HG03571 (cell line): ENCODE results near the gene FAM168A.

Experiments
- ATAC-seq: cut with Tn5 transposase; IDR thresholded peaks from one replicate; pipeline ENCODE4 v1.9.1; 2021; ENCODE audit not compliant: unreplicated experiment

FAM168A gene

DNA sequence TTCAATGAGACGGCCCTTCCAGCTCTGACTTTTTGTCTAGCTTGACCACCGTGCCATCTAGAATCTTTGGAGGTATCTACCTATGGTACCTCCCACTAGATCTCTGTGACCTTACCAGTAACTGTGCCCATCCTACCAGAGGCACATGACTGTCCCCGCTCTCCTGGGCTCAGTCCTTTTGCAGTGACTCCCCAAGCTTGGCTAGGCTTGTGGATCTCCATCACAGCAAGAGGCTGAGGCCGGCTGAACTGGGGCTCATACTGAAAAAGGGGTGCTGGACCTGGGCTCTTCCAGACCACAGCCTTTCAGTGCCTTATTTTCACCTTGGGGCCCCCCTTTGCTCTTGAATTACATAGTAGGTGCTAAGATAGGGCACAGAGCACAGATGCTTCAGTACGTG is 194.4 kb downstream of the FAM168A start:
- ATAC-seq, result no peak

DNA sequence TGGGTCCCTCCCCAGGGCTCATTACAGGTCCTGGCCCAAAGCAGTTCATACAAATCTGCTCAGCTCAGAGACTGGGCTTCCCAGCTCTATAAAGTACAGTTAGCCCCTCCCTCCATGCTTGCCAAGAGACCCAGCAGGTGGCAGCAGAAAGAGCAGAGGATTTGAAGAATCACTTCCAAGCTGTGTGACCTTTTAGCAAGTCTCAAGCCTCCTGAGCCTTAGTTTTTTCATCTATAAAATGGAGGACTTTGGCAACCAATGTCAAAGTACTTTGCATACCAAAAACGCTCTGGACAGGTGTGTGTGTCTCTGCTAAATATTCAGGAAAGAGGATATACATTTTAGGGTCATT is 195.1 kb downstream of the FAM168A start:
- no peak for ATAC-seq

DNA sequence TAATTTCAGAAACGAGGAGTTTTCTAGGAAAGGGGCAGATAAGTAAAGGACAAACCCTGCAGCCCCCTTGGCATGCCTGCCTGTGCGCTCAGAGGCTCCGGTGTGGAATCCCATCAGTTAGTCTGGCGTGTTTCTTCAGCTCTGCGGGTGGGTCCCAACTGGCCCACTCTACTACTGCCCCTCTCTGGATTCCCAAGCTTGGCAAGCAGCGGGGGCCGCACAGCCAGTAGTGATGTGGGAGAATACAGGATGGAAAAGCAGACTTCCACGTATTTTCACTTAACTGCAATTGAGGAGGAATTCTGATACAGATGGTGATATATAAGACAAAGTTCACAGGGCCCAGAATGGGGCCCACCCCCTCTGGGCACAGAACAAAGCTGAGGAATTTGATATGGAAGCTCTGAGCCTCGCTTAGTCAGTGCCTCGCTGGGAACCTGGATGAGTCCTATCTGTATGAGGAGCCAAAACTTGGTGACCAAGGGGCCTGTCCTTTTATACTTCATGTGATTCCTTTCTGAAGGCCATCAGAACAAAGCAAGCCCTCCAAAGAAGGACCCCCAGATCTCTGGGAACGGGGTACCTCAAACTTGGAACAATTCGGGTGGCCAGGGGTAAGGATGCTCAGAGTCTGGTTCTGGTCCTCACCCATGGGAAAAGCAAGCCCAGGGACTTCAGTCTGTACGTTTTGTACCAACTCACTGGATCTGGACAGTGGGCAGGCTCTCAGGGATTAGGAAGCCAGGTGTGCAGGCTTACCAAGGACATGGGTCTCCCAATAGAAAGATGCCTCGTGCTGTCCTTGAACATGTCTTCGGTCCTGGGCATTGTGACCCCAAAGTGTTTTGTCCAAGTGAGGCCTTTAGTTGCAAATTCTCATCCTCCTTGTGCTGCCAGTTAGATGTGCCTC is 195.7 kb downstream of the FAM168A start:
- no peak for ATAC-seq

DNA sequence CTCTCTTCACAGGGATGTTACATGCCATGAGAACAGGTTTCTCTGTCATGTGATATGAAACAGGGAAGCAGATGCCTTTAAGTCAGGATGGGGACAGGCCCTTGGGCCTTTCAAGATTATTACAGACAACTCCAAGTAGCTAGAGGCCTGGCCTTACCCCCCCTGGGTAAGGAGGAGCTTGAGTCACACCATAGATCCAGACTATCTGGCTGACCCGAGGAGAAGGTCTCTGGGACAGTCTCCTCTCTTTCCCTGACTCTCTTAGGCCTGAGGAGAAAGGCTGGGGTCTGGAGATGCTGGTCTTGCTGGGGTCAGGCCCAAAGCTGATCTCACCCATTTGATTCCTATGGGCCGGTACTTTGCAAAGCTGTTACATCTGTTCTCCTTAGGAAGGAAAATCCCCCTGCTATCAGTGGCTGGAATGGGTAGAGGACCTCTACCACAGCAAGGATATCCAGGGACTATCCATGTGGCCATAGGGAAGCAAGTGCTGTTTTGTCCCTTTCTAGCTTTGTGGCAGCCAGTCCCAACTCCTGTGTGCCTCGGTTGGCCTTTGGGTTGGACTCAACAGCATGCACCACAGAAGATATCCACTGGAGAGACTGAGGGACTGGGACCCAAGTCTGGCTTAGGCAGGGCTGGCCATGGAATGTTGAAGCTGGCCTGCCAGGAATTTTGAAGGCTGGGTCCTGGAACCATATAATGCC is 196.5 kb downstream of the FAM168A start:
- ATAC-seq, result no peak

DNA sequence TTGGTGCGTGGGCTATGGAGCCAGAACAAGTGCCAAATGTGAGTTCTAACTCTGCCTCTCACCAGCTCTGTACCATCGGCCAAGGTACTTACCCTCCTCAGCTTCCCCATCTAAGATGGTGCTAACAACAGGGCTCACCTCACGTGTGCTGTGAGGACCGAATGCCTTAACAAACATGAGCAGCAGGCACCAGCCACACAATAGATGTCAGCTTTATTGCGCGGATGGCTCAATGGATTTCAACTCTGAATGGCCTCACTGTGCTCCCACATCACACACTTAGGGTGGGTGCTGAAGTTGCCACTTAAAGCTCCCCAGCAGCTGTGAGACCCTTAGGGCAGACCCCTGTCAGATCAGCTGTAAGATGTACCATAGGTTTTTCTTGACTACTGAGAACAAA is 197.6 kb downstream of the FAM168A start:
- no peak for ATAC-seq

DNA sequence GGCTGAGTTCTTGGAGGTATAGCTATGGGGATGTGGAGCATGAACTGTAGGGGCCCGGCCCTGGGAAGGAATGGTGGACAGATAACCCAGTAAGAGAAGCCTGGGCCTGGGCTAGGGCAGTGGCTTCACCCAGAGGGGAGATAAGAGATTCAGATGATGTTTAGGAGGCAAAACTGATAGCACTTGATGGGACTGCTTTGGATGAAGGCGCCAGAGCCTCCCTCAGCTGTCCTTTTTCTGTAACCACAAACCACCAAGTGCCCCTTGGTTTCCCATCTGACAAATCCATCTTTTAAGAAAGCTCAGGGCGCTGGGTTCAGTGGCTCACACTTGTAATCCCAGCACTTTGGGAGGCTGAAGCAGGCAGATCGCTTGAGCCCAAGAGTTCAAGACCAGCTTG is 198.3 kb downstream of the FAM168A start:
- no peak for ATAC-seq

DNA sequence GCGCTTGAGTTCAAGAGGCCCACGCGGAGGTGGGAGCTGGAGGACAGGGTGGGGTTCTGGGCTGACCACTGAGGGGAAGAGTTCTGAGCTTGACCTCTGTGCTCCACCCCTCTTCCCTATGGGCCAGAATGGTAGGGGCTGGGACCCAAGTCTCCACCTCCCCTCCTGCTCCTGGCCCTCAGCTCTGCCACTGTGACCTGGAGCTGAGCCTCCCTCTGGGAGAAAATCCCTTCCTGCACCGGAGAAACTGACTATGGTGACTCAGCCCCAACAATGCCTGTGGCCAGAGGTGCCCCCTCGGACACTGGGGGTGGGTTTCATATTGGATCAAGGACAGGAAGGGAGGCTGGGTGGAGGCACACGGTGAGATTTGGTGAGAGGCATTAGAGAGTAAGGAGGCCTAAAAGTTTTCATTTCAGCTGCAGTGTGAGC is 198.7 kb downstream of the FAM168A start:
- no peak for ATAC-seq

DNA sequence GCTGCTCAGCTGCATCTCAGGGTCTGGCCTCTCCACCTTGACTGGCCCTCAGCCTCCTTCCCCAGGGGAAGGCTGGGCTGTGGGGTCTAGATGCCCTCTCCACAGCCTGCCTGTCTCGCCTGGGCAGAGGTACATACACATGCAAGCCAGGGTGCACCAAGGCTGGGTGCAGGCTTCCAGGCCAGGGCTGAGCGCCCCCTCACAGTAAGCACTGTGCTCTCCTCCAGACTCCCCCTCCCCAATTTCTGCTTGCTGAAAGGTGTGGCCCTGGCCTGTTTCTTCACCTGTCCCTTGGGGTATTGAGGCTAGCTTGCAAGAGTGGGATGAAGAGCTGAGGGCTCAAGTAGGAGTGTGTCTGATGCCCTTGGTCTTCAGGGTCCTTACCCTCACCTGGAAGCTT is 199.2 kb downstream of the FAM168A start:
- ATAC-seq, result no peak

DNA sequence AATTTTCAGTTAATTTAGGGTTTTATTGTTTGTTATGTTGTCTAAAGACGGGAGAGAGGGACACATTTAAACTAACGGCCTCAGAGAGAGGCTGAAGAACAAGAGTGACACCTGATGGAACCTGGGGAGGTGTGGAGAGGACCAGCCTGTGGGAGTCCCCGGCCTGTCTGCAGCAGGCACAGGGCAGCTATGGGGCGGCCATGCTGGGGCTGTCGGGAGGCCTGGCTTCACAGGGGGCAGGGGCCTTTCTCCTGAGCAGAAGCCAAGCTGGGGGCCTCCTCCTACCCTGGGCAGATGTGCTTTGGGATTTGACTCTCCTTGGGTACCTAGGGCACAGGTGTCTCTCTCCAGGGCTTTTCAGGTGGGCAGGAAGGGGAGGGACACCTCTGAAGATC is 199.8 kb downstream of the FAM168A start:
- no peak for ATAC-seq

DNA sequence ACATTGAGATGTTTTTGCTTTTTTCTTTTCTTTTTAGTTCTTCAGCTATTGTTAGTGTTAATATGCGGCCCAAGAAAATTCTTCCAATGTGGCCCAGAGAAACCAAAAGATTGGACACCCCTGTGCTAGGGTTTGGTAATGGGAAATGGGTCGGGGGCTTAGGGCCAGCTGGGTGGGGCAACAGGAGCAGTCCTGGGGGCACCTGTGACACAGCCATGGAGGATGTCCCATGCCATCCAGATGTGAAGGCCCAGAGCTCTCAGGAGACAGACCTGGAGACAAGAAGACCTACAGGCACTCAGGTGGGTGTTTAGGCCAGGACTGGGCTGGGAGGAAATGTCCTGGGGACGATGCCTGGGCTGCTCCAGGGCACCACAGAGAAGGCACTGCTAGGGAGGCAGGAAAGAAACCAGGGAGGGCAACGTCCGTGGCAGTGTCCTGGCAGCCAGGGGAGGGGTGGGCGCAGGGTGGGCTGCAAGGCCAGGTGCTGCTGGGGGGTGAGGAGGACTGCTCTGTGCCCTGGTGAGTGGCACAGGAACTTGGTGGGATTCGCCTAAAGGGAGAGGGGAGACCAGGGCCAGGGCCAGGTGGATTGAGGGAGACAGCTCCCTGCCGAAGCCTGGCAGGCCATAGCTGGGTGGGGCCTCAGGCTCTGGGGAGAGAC is 200.3 kb downstream of the FAM168A start:
- no peak for ATAC-seq

DNA sequence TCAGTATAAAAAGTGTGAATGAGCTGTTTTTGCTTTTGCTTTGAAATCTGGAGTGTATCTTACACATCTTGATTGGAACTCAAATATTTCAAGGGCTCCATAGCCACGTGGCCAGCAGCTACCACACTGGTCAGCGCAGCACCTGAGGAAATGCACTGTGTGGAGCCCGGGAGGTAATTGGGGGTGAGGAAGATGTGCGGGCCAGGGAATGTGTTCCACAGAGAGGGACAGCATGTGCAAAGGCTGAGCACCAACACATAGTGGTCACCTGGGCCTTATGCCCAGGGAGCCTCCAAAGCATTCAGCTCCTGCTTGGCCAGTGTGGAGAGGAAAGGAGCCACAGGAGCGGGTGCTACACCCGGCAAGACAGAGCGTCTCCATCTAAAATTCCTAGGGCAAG is 200.9 kb downstream of the FAM168A start:
- ATAC-seq, result no peak

DNA sequence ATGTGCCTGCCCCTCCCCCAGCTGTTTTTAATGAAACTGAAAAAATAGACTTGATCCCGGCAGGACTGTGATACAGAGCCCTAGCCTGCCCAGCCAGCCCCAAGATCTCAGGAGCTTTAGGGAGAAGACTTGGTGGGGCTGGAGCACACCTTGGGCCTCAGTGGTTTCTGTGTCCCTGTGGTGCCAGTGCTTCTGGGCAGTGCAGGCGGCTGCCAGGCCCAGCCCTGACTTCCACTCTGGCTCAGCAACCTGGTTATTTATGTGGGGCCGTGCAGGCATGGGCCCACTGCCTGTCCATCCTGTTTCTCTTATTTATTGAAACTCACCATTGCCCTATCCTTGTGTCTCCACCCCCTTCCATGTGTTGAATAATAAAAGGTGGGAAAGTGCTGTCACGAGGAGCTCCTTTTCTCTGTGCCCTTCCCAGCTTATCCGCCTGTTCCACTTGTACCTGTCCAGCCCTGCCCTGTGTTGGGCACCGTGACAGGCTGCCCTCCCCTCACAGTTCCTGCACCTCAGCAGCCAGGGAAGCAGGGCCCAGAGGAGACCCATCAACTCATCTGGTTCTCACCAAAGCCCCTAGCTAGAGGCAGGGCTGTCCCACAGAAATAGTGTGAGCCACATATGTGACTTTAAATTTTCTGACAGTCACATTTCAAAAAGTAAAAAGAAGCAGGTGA is 201.5 kb downstream of the FAM168A start:
- no peak for ATAC-seq

DNA sequence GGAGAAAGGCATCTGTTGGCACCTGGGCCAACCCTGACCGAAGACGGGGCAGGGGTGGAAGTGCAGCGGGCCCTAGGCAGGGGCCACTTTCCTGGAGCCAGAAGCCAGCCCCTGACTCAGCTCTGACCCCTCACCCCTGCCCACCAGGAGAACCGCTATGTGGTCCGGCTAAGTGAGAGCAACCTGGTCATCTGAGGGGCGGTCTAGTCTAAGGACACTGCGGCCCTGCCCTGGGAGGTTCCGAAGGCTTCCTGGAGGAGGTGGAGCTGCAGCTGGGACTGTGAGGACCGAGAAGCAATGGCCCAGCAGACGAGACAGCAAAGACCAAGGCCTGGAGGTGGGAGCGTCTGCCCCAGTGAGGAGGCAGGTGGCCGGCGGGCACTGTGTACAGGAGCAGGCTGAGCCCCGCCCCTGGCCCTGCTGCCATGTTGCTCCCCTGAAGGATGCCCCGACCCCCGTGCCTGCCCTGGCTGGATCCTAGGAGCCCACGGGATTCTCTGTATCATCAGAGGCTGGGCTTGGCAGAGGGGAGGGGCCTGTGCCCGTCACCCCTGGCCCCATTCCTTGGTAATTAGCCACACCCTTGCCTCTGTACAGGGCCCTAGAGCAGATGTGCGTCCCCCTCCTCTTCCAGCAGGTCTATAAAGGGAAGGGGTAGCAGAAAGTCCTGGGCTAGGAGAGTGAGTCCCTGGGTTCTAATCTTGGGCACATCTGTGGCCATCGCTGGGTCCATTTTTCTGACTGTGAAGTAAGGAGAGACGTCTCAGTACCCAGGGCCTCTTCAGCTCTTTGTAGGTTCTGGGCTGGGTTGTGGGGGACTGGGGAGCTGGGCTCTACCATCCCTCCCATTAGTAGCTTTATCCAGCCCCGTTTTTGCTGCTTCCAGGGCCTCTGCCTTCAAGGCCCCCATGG is 202.4 kb downstream of the FAM168A start:
- ATAC-seq, result no peak

DNA sequence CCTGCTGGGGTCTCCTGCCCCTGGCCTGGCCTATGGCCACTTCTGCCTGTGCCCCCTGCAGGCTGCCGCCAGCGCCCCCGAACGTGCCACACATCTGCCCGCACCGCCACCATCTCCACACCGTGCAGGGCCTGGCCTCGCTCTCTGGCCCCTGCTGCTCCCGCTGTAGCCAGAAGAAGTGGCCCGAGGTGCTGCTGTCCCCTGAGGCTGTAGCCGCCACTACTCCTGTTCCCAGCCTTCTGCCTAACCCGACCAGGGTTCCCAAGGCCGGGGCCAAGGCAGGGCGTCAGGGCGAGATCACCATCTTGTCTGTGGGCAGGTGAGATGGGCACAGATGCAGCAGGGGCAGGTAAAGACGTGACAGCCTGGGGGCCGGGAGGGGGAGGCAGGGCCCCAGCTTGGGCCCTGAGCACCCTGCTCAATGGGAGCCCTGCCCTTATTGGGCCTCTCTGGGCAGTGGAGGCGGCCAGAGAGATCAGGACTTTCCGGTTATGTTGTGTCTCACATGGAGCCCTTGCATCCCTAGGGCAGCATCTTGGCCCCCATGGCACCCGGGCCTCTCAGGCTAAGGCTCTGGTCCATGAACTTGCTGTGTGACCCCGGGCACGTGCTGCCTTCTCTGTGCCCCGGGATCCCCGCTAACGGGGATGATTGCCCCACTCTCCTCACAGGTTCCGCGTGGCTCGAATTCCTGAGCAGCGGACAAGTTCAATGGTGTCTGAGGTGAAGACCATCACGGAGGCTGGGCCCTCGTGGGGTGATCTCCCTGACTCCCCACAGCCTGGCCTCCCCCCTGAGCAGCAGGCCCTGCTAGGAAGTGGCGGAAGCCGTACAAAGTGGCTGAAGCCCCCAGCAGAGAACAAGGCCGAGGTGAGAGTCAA is 203.3 kb downstream of the FAM168A start:
- no peak for ATAC-seq

DNA sequence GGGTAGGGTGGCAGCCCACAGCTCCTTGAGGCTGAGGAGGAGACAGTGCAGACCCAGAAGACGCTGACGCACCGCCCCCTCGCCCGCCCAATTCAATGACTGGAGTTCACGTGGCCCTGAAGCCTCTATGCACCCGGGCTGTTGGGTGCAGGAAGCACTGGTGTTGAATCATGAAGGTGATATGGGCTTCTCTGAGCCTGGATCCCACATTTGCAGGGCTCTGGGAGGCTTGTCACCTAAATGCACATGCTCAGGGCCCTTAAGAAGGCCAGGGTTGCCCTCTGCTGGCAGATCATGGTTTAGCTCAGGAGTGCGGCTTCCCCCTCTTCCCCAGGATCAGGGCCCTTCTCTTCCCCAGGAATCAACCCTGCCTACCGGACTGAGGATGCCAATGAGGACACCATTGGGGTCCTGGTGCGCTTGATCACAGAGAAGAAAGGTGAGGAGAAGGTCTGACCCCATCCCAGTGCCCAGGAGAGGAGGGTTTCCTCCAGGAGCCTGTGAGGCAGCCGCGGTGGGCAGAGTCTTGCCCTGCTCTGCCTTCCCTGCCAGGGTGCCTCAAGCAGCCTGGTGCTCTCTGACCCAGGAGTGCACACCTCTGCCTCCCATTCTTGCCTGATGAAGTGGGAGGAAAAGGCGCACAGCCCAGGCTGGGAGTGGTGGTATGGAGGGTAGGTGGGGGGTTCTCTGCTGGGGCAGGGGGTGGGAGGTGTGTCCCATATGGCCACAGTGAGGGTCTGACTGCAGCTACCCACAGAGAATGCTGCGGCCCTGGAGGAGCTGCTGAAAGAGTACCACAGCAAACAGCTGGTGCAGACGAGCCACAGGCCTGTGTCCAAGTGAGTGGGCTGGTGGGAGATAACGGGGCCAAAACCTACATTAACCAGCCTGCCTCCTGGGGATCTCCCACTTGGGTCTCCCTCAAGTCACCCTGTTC is 204.2 kb downstream of the FAM168A start:
- ATAC-seq, result no peak

DNA sequence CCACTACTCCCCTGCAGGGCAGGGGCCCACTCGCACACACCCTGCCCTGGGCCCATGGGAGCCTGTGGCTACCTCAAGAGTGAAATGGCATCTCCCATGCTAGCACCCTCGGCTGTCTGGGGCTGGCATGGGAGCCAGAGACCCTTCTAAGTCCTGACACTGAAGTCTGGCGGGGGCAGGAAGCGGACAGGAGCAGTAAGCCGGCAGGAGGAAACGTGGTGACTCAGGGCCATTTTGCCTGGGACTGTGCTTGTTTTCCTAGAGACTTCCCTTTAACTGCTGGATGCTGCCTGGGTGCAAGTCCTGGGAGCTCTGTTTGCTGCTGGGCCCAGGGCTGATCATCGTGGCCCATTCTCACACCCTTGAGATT is 204.9 kb downstream of the FAM168A start:
- ATAC-seq, result no peak

DNA sequence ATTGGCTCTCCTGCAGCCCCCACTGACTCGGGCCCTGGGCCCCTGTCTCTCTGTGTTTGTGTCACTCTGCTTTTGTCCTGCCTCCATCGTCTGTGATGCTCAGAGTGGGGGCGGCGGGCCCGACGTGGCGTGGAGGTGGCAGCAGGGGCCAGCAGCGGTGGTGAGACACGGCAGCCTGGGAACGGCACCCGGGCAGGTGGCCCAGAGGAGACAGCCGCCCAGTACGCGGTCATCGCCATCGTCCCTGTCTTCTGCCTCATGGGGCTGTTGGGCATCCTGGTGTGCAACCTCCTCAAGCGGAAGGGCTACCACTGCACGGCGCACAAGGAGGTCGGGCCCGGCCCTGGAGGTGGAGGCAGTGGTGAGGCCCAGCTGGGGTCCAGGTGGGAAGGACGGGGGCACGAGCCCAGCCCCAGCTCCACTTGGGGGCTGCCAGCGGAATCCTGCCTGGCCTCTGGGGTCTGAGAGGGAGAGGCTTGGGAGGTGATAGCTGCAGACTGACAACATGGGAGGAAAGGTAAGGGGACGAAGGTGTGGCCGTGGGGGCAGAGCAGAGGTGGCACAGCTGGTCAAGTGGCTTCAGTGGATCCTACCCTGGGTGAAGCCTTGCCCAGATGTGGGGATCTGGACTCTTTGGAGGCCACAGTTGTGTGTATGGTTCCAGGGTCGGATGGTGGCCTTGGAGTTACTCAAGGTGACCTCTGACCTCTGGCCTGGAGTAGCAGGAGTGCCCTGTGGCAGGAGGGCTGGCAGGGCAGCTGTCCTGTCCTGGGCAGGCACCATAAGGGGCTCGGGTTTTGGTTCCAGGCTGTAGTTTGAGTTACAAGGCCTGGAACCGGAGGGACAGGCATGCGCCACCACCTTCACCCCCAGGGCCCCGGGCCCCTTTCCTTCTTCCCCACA is 205.6 kb downstream of the FAM168A start:
- ATAC-seq, result no peak
